Loucy (cell line): ENCODE results near the gene SRPX2.

Source experiments
- H2AFZ ChIP-seq: fragments of 200-600 bp; sonication (generic); 2 replicates; pipeline ENCODE4 v1.6.0; 2016; ENCODE audit warnings: antibody characterized with exemption, mild to moderate bottlenecking, low read length, moderate library complexity
- H3F3A ChIP-seq: fragments of 200-600 bp; 2 replicates; pipeline ENCODE4 v1.6.0; 2016; ENCODE audit warnings: antibody characterized with exemption, low read depth, mild to moderate bottlenecking
- H3K27me3 ChIP-seq: fragments of 200-600 bp; sonication (generic); 2 replicates; pipeline ENCODE4 v1.6.1; 2014; ENCODE audit warnings: low read length, mild to moderate bottlenecking; ENCODE audit not compliant: insufficient read depth, poor library complexity, severe bottlenecking
- H3K36me3 ChIP-seq: fragments of 200-600 bp; sonication (generic); 2 replicates; pipeline ENCODE4 v1.6.1; 2016; ENCODE audit warnings: low read length; ENCODE audit not compliant: insufficient read depth
- H3K4me1 ChIP-seq: fragments of 200-600 bp; sonication (generic); 2 replicates; pipeline ENCODE4 v1.5.1; 2014; ENCODE audit warnings: low read length, mild to moderate bottlenecking; ENCODE audit not compliant: insufficient read depth, poor library complexity, severe bottlenecking
- H3K4me2 ChIP-seq: fragments of 200-600 bp; sonication (generic); 2 replicates; pipeline ENCODE4 v1.6.0; 2014; ENCODE audit warnings: antibody characterized with exemption, low read length, low read depth, mild to moderate bottlenecking; ENCODE audit not compliant: poor library complexity, severe bottlenecking
- H3K4me3 ChIP-seq: fragments of 200-600 bp; sonication (generic); 2 replicates; pipeline ENCODE4 v1.5.1; 2014; ENCODE audit warnings: low read length, mild to moderate bottlenecking, mixed read lengths; ENCODE audit not compliant: poor library complexity, severe bottlenecking
- H3K79me2 ChIP-seq: fragments of 200-600 bp; sonication (generic); 2 replicates; pipeline ENCODE4 v1.6.1; 2014; ENCODE audit warnings: low read length; ENCODE audit not compliant: insufficient read depth
- H3K9ac ChIP-seq: fragments of 200-600 bp; sonication (generic); 2 replicates; pipeline ENCODE4 v1.6.0; 2014; ENCODE audit warnings: mild to moderate bottlenecking, low read depth, low read length, moderate library complexity; ENCODE audit not compliant: poor library complexity, severe bottlenecking
- H3K9me2 ChIP-seq: fragments of 200-600 bp; sonication (generic); replicated peaks from 2 replicates; pipeline ENCODE4 v1.6.1; 2016; ENCODE audit warnings: low read depth, low read length, mixed read lengths
- H3K9me3 ChIP-seq: fragments of 200-600 bp; sonication (generic); 2 replicates; pipeline ENCODE4 v1.6.1; 2014; ENCODE audit warnings: mild to moderate bottlenecking, antibody characterized with exemption, low read length, low read depth; ENCODE audit not compliant: insufficient read depth
- H4K20me1 ChIP-seq: fragments of 200-600 bp; sonication (generic); 2 replicates; pipeline ENCODE4 v1.6.0; 2014; ENCODE audit warnings: antibody characterized with exemption, low read length, mild to moderate bottlenecking; ENCODE audit not compliant: insufficient read depth, poor library complexity, severe bottlenecking
- CTCF ChIP-seq: fragments of 200-600 bp; sonication (generic); conservative IDR thresholded peaks from 2 replicates; pipeline ENCODE4 v1.5.1; 2014; ENCODE audit warnings: mild to moderate bottlenecking, antibody characterized with exemption, low read length
- EZH2phosphoT487 ChIP-seq: fragments of 200-600 bp; IDR thresholded peaks from 2 replicates; pipeline ENCODE4 v1.6.1; 2018; ENCODE audit warnings: antibody characterized with exemption, mild to moderate bottlenecking, moderate library complexity, borderline replicate concordance

Gene SRPX2

DNA sequence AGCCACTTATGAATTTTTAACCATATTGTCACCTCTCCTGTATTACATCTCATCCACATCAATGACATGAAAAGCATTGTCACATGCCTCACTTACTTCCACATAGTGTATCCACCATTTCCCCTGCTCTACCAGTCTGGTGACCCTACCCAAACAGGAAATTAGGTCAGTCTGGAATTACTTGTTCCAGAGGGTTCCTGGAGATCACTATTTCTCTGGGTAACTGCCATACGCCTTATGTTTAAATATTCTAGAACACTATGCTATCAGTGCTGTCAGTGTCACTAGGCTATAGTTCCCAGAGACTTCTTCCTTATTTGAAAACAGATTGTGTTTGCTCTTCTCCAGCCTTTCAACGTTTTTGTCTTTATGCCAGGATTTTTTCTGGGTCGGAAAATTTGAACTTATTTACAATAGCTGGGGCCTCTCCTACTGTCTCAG is 15.0 kb downstream of the SRPX2 start:
- H3K4me2 ChIP-seq: no peak overlapping the region
- no peak for TF ChIP-seq CTCF
- no peak for TF ChIP-seq EZH2phosphoT487
- H3K27me3 ChIP-seq: no peaks in the 10 kb centered on the region
- H3K4me3 ChIP-seq: no peak overlapping the region
- H3K4me1 ChIP-seq: no peaks in the 10 kb centered on the region
- no peaks in the 10 kb centered on the region for H3K9me3 ChIP-seq
- H3K36me3 ChIP-seq: no peaks in the 10 kb centered on the region
- no peak overlapping the region for H2AFZ ChIP-seq
- H3K79me2 ChIP-seq: no peaks in the 10 kb centered on the region
- H3F3A ChIP-seq: no peaks in the 10 kb centered on the region
- H3K9me2 ChIP-seq: no peaks in the 10 kb centered on the region
- H4K20me1 ChIP-seq: no peaks in the 10 kb centered on the region
- H3K9ac ChIP-seq: no peak overlapping the region

DNA sequence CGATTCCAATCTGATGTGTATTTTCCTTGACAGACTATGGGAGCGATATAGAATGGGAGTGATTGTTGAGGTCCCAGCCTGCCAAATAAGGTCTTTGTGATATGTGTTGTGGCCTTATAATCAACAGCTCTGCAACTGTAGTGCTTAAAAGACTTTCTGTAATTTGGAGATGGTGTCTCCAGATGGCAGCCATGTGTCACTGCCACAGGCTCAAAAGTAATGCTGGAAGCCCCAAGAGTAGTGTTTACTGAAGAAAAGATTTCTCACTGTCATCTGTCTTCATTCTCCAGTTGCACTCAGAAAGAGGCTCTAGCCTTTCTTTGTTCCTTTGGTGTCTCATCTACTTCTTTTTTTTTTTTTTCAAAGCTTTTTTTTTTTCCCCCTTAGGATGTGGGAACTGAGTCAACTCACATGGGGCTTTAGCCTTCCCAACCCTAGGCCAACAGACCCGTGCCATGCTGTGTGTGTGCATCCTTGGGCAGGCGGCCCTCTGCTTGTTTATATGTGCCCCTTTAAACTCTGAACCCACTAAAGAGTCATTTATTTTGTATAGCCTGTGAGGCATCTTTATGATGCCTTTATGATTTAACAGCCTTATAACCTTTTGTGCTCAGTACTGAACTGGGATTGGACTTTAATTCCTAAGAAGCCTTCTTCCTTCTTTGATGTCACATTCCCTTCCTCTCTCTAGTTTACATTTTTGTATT is 15.6 kb downstream of the SRPX2 start:
- no peaks in the 10 kb centered on the region for H3K36me3 ChIP-seq
- H4K20me1 ChIP-seq: no peaks in the 10 kb centered on the region
- H3F3A ChIP-seq: no peaks in the 10 kb centered on the region
- H3K9ac ChIP-seq: no peak overlapping the region
- no peak overlapping the region for H3K4me3 ChIP-seq
- no peaks in the 10 kb centered on the region for H3K4me1 ChIP-seq
- H3K27me3 ChIP-seq: no peaks in the 10 kb centered on the region
- no peak for TF ChIP-seq CTCF
- no peak for TF ChIP-seq EZH2phosphoT487
- no peaks in the 10 kb centered on the region for H3K79me2 ChIP-seq
- no peaks in the 10 kb centered on the region for H3K9me2 ChIP-seq
- no peak overlapping the region for H2AFZ ChIP-seq
- H3K9me3 ChIP-seq: no peaks in the 10 kb centered on the region
- no peak overlapping the region for H3K4me2 ChIP-seq

- Histone ChIP-seq H4K20me1 (no peaks in the 10 kb centered on the region), H3K36me3 (no peaks in the 10 kb centered on the region), H2AFZ (no peak overlapping the region), H3K79me2 (no peaks in the 10 kb centered on the region), H3K4me1 (no peaks in the 10 kb centered on the region), H3K27me3 (no peaks in the 10 kb centered on the region), H3K9me2 (no peaks in the 10 kb centered on the region), H3F3A (no peaks in the 10 kb centered on the region), H3K9ac (no peak overlapping the region), H3K4me3 (no peak overlapping the region), H3K9me3 (no peaks in the 10 kb centered on the region), H3K4me2 (no peak overlapping the region)
- TF ChIP-seq EZH2phosphoT487 (no peak), CTCF (no peak)
These were observed 18.2 kb downstream of the SRPX2 start for GRCh38 chrX:100662170-100662569.
